K562 (cell line): ENCODE measurements around the gene PRKCB. TPM values are rescaled to one million over a fixed set of nuclear protein-coding genes. Genes with fewer than 3 reads are reported as not detected.
A peak's percentile ranks its signal among the peaks of the same experiment; 100 is the strongest.

Experiments used
- ARID4B ChIP-seq: sonication (generic); formaldehyde crosslinking; IDR thresholded peaks from 2 replicates; pipeline ENCODE4 v1.8.0; 2022; ENCODE audit warnings: mild to moderate bottlenecking, missing genetic modification reagents
- BRF2 ChIP-seq: IDR thresholded peaks from 3 replicates; pipeline ENCODE4 v1.6.1; 2011; ENCODE audit warnings: borderline replicate concordance, mild to moderate bottlenecking; ENCODE audit not compliant: insufficient read length, insufficient read depth
- ELK3 ChIP-seq: fragments of 450-650 bp; formaldehyde crosslinking; IDR thresholded peaks from 2 replicates; pipeline ENCODE4 v1.4.0; 2020; ENCODE audit warnings: mild to moderate bottlenecking
- EZH2 ChIP-seq: IDR thresholded peaks from 2 replicates; pipeline ENCODE4 v1.6.1; 2012; ENCODE audit warnings: low read depth, mild to moderate bottlenecking, inconsistent platforms, low read length, borderline replicate concordance
- FOXP1 ChIP-seq: sonication (generic); formaldehyde crosslinking; IDR thresholded peaks from 2 replicates; pipeline ENCODE4 v1.8.0; 2022; ENCODE audit warnings: mild to moderate bottlenecking, missing genetic modification reagents
- HNRNPL ChIP-seq: fragments of 200-400 bp; formaldehyde crosslinking; IDR thresholded peaks from 2 replicates; pipeline ENCODE4 v1.6.1; 2017; ENCODE audit warnings: low read depth, mild to moderate bottlenecking, low read length
- HNRNPLL ChIP-seq: fragments of 200-400 bp; formaldehyde crosslinking; IDR thresholded peaks from 2 replicates; pipeline ENCODE4 v1.6.1; 2017; ENCODE audit warnings: low read length, low read depth, mild to moderate bottlenecking; ENCODE audit not compliant: poor library complexity, severe bottlenecking
- TEAD4 ChIP-seq, 2 experiments: sonication (generic) in 1 of 2; formaldehyde crosslinking in 1 of 2; IDR thresholded peaks; 2 replicates each; pipeline versions ENCODE4 v1.6.1 to v1.8.0; 2012 to 2022; ENCODE audit warnings: borderline replicate concordance in 1 of 2, inconsistent platforms in 1 of 2, low read length in 1 of 2, mild to moderate bottlenecking in 1 of 2, missing genetic modification reagents in 1 of 2
- ZBTB33 ChIP-seq: sonication (generic); formaldehyde crosslinking; IDR thresholded peaks from 2 replicates; pipeline ENCODE4 v1.8.1; 2023; ENCODE audit warnings: mild to moderate bottlenecking, missing genetic modification reagents
- ZNF277 ChIP-seq: fragments of 250-450 bp; sonication (Bioruptor Pico); IDR thresholded peaks from 2 replicates; pipeline ENCODE4 v1.8.0; 2022; ENCODE audit warnings: inconsistent platforms, mild to moderate bottlenecking, moderate library complexity, borderline replicate concordance
- ZNF639 ChIP-seq, 2 experiments: fragments of 200-800 bp in 1 of 2; sonication (Bioruptor generic) in 1 of 2; sonication (generic) in 1 of 2; formaldehyde crosslinking in 1 of 2; IDR thresholded peaks in 1 of 2; conservative IDR thresholded peaks in 1 of 2; 2 replicates each; pipeline versions ENCODE4 v1.5.0 to v1.6.1; 2016 to 2020; ENCODE audit warnings: missing compliant biosample characterization in 1 of 2, missing genetic modification characterization in 1 of 2, missing genetic modification reagents in 1 of 2
- polyA plus RNA-seq, 8 experiments: library from polyadenylated mRNA; depleted of rRNA in 4 of 8; stranded (reverse) in 5 of 8; unstranded in 3 of 8; fragments of >200 nt; fragmentation: Nextera tagmentation in 2 of 8; fragmentation: Illumina TruSeq in 1 of 8; extraction: Ambion mirVana in 2 of 8; extraction: Trizol in 1 of 8; gene quantifications; 2 replicates each; pipeline versions ENCODE4 v1.2.1 to v1.2.3, GENCODE V29; 2011 to 2014; ENCODE audit warnings: inconsistent platforms in 1 of 8, missing spikeins in 1 of 8
- total RNA-seq, 7 experiments: library from RNA; depleted of rRNA in 6 of 7; stranded (reverse); fragments of >200 nt in 6 of 7; fragmentation: Illumina TruSeq in 2 of 7; extraction: Trizol in 2 of 7; gene quantifications; 2 replicates each; pipeline versions ENCODE4 v1.2.1 to v1.2.3, GENCODE V29; 2011 to 2021; ENCODE audit warnings: low replicate concordance in 1 of 7

The PRKCB gene
- total and polyA plus RNA-seq, 9 of the 15 experiments (the other 6 are each of a cell fraction or from before 2014, with no cell fraction given), result 49.9 to 276 (median 148) TPM

- TF ChIP-seq HNRNPLL (peak; percentile 17), ARID4B (CRISPR knock-in tag) (peak; percentile 61; the same call in 1 of the 2 replicates), EZH2 (no peak), ELK3 (CRISPR knock-in tag) (no peak), HNRNPL (no peak), ZNF639 (CRISPR knock-in tag; conservative IDR thresholded peaks at IDR 0.05 in 1 of 2, IDR thresholded peaks at IDR 0.05 in 1 of 2) (peak in 1 of 2 experiments; percentile 58; a peak in 1 of 4 replicates), BRF2 (no peak), TEAD4 (IDR thresholded peaks at IDR 0.05; ENCODE audit: low read length) (peak; percentile 98), TEAD4 (CRISPR knock-in tag; IDR thresholded peaks at IDR 0.05; ENCODE audit: borderline replicate concordance) (no peak), ZBTB33 (no peak), ZNF277 (no peak), FOXP1 (CRISPR knock-in tag) (peak; percentile 38; the same call in 1 of the 2 replicates)
Observed at GRCh38 chr16:23901178-23902033, 65.6 kb downstream of the PRKCB start (continued).
